ENCODE data around the gene TMEM191B. TPM values are rescaled to one million over a fixed set of nuclear protein-coding genes. Genes with fewer than 3 reads are reported as not detected.
"Not testable (repeated sequence)": the region's sequence is repeated elsewhere in the genome, so short reads cannot be mapped to it uniquely, and the experiment has no call there.

Gene TMEM191B
- total RNA-seq, 1 experiment from 2014 or later = 9.6 TPM

GRCh38 chr22:18523328-18523727 is 4.3 kb upstream of the TMEM191B start:
- BruUV-seq (replicated peaks); intact Hi-C loops (cut with micrococcal nuclease; ENCODE audit: unreplicated experiment); H3K27me3 ChIP-seq (replicated peaks; ENCODE audit: control insufficient read depth, insufficient read depth, low read length): not testable (repeated sequence)

DNA sequence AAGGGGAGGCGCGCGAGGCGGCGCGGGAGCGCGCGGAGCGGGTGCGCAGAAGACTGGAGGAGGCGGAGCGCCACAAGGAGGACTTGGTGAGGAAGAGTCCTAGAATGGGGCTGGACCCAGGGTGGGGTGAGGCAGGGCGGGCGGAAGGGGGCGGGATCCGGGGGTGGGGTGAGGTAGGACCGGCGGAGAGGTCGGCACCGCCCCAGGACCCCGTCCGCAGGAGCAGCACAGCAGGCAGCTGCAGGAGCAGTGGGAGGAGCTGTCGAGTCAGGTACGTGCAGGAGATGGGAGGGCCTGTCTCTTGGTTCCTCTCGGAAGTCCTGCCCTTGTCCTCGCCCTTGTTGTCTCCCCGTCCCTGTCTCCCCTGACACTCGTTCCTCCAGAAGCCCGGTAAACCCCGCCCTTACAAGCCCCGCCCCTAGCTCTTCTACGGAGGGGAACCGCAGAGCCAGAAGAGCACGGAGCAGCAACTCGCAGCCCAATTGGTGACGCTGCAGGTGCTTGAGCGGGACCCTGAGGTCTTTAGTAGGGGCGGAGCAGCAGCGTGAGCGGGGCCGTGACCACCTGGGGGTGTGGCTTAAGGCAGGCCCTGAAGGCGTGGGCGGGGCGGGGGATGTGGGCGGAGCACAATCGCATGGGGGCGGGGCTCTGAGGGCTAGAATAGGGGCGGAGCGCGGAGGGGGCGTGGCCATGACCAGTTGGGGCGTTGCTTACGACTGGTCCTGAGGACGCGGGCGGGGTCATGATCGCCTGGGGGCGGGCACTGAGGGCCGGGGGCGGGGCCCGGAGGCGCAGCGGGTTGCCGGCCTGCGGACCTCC is 1.2 kb downstream of the TMEM191B start:
- peak; percentile 78 to 79 for DNase-seq
- H3K9me3 ChIP-seq; H3K4me1 ChIP-seq; H3K27ac Mint-ChIP-seq (ENCODE audit: unreplicated experiment); H3K36me3 ChIP-seq (ENCODE audit: control insufficient read depth, insufficient read depth, low read length); H3K4me3 Mint-ChIP-seq (ENCODE audit: unreplicated experiment); H3K27me3 Mint-ChIP-seq (ENCODE audit: insufficient read depth, unreplicated experiment); CTCF ChIA-PET; BruUV-seq (replicated peaks); intact Hi-C loops (cut with micrococcal nuclease; ENCODE audit: unreplicated experiment); POLR2A ChIA-PET; H3K9me3 Mint-ChIP-seq (ENCODE audit: unreplicated experiment); H3K4me1 Mint-ChIP-seq (ENCODE audit: low read depth, unreplicated experiment); H3K36me3 Mint-ChIP-seq (ENCODE audit: insufficient read depth, unreplicated experiment); H3K27me3 ChIP-seq (replicated peaks; ENCODE audit: control insufficient read depth, insufficient read depth, low read length); H3K4me3 ChIP-seq (ENCODE audit: low read depth, low read length): not testable (repeated sequence)

More at GRCh38 chr22:18523328-18523727, 4.3 kb upstream of the TMEM191B start:
- H3K4me3 Mint-ChIP-seq (ENCODE audit: unreplicated experiment); DNase-seq; CTCF ChIA-PET; H3K4me1 Mint-ChIP-seq (ENCODE audit: low read depth, unreplicated experiment); H3K27me3 Mint-ChIP-seq (ENCODE audit: insufficient read depth, unreplicated experiment); H3K36me3 ChIP-seq (ENCODE audit: control insufficient read depth, insufficient read depth, low read length); H3K27ac Mint-ChIP-seq (ENCODE audit: unreplicated experiment); H3K9me3 ChIP-seq; H3K36me3 Mint-ChIP-seq (ENCODE audit: insufficient read depth, unreplicated experiment); H3K9me3 Mint-ChIP-seq (ENCODE audit: unreplicated experiment); H3K4me3 ChIP-seq (ENCODE audit: low read depth, low read length); H3K4me1 ChIP-seq; POLR2A ChIA-PET: not testable (repeated sequence)

GRCh38 chr22:18529416-18530145 is 2.0 kb downstream of the TMEM191B start:
- H3K27me3 ChIP-seq (replicated peaks; ENCODE audit: control insufficient read depth, insufficient read depth, low read length); intact Hi-C loops (cut with micrococcal nuclease; ENCODE audit: unreplicated experiment); POLR2A ChIA-PET; H3K36me3 Mint-ChIP-seq (ENCODE audit: insufficient read depth, unreplicated experiment); CTCF ChIA-PET; H3K27ac Mint-ChIP-seq (ENCODE audit: unreplicated experiment); H3K9me3 Mint-ChIP-seq (ENCODE audit: unreplicated experiment); H3K36me3 ChIP-seq (ENCODE audit: control insufficient read depth, insufficient read depth, low read length); H3K4me3 ChIP-seq (ENCODE audit: low read depth, low read length); BruUV-seq (replicated peaks); H3K4me1 Mint-ChIP-seq (ENCODE audit: low read depth, unreplicated experiment); H3K27me3 Mint-ChIP-seq (ENCODE audit: insufficient read depth, unreplicated experiment); H3K4me3 Mint-ChIP-seq (ENCODE audit: unreplicated experiment); H3K9me3 ChIP-seq; H3K4me1 ChIP-seq: not testable (repeated sequence)
- peak in 1 of 2 experiments; percentile 34 for DNase-seq

DNA sequence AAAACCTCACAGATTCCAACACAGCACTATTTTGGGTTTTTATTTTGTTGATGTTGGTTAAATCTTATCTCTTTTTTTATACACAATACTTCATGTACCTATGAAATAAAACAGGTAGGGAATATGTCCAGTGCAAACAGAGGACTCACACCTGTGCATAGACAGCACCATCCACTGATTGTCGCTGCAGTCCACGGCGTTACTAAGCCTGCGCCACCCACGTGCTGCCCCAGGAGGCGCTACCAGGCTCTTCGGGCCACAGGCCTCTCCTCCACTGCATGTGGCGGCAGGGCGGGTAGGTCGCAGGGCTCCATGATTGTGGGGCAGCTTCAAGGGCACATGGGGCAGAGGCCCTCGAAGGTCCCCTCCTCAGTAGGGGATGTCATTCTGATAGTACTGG is 6.0 kb downstream of the TMEM191B start:
- H3K27me3 Mint-ChIP-seq (ENCODE audit: insufficient read depth, unreplicated experiment); intact Hi-C loops (cut with micrococcal nuclease; ENCODE audit: unreplicated experiment); DNase-seq; H3K4me3 Mint-ChIP-seq (ENCODE audit: unreplicated experiment); H3K36me3 ChIP-seq (ENCODE audit: control insufficient read depth, insufficient read depth, low read length); H3K4me3 ChIP-seq (ENCODE audit: low read depth, low read length); H3K27me3 ChIP-seq (replicated peaks; ENCODE audit: control insufficient read depth, insufficient read depth, low read length); BruUV-seq (replicated peaks); H3K9me3 Mint-ChIP-seq (ENCODE audit: unreplicated experiment); H3K4me1 Mint-ChIP-seq (ENCODE audit: low read depth, unreplicated experiment); H3K4me1 ChIP-seq; H3K36me3 Mint-ChIP-seq (ENCODE audit: insufficient read depth, unreplicated experiment); POLR2A ChIA-PET; CTCF ChIA-PET; H3K9me3 ChIP-seq; H3K27ac Mint-ChIP-seq (ENCODE audit: unreplicated experiment): not testable (repeated sequence)

DNA sequence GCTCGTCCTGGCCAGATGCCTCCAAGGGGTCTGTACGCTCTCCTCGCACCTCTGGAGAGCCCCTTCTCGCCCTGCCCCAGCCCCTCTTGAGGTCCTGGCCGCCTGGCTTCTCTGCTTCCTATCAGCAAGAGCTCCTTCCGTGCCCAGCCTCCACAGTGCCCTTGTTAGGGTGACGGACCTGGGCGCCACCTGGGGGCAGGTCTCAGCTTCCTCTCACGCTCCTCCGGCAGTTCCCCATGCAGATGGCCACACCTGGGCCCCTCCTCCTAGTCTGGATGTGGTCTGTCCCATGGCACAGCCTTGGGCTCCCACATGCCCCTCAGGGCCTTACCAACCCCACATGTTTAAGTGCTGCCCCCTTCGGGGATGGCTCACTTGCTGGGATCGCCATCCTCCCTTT is 6.7 kb downstream of the TMEM191B start:
- H3K27me3 ChIP-seq (replicated peaks; ENCODE audit: control insufficient read depth, insufficient read depth, low read length); H3K4me3 Mint-ChIP-seq (ENCODE audit: unreplicated experiment); POLR2A ChIA-PET; BruUV-seq (replicated peaks); intact Hi-C loops (cut with micrococcal nuclease; ENCODE audit: unreplicated experiment); H3K36me3 Mint-ChIP-seq (ENCODE audit: insufficient read depth, unreplicated experiment); H3K36me3 ChIP-seq (ENCODE audit: control insufficient read depth, insufficient read depth, low read length); H3K9me3 ChIP-seq; CTCF ChIA-PET; H3K4me1 Mint-ChIP-seq (ENCODE audit: low read depth, unreplicated experiment); H3K27me3 Mint-ChIP-seq (ENCODE audit: insufficient read depth, unreplicated experiment); H3K9me3 Mint-ChIP-seq (ENCODE audit: unreplicated experiment); DNase-seq; H3K4me3 ChIP-seq (ENCODE audit: low read depth, low read length); H3K4me1 ChIP-seq; H3K27ac Mint-ChIP-seq (ENCODE audit: unreplicated experiment): not testable (repeated sequence)

- H3K27ac Mint-ChIP-seq (ENCODE audit: unreplicated experiment); CTCF ChIA-PET: not testable (repeated sequence)
These were observed 12.4 kb downstream of the TMEM191B start for GRCh38 chr22:18539994-18540393.

DNA sequence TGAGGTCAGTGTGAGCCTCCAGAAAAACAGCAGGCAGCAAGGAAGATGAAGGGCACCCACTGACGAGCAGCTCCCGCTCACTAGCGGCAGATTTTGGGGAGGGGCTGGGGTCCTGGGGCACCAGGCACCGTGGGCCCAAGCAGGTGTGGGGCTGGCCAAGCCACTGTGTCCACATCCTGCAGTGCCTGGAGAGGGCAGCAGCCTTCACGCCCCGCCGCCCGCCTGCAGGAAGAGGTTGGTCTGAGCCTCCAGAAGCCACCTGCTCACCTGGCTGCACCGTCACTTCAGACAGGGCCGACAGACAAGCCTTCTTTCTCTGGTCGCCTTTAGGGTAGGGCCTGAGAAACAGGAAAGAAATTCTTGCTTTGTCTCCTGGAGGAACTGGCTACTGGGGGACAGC is 15.8 kb downstream of the TMEM191B start:
- H3K27me3 ChIP-seq (replicated peaks; ENCODE audit: control insufficient read depth, insufficient read depth, low read length); POLR2A ChIA-PET; H3K36me3 ChIP-seq (ENCODE audit: control insufficient read depth, insufficient read depth, low read length); intact Hi-C loops (cut with micrococcal nuclease; ENCODE audit: unreplicated experiment); H3K4me1 Mint-ChIP-seq (ENCODE audit: low read depth, unreplicated experiment); H3K27ac Mint-ChIP-seq (ENCODE audit: unreplicated experiment); H3K4me3 Mint-ChIP-seq (ENCODE audit: unreplicated experiment); DNase-seq; CTCF ChIA-PET; H3K4me3 ChIP-seq (ENCODE audit: low read depth, low read length); H3K36me3 Mint-ChIP-seq (ENCODE audit: insufficient read depth, unreplicated experiment); H3K9me3 Mint-ChIP-seq (ENCODE audit: unreplicated experiment); H3K9me3 ChIP-seq; H3K27me3 Mint-ChIP-seq (ENCODE audit: insufficient read depth, unreplicated experiment); H3K4me1 ChIP-seq; BruUV-seq (replicated peaks): not testable (repeated sequence)

More at GRCh38 chr22:18539994-18540393, 12.4 kb downstream of the TMEM191B start:
- H3K36me3 ChIP-seq (ENCODE audit: control insufficient read depth, insufficient read depth, low read length); POLR2A ChIA-PET; H3K36me3 Mint-ChIP-seq (ENCODE audit: insufficient read depth, unreplicated experiment); H3K4me1 Mint-ChIP-seq (ENCODE audit: low read depth, unreplicated experiment); H3K4me1 ChIP-seq; DNase-seq; H3K27me3 ChIP-seq (replicated peaks; ENCODE audit: control insufficient read depth, insufficient read depth, low read length); H3K4me3 ChIP-seq (ENCODE audit: low read depth, low read length); intact Hi-C loops (cut with micrococcal nuclease; ENCODE audit: unreplicated experiment); BruUV-seq (replicated peaks); H3K4me3 Mint-ChIP-seq (ENCODE audit: unreplicated experiment); H3K9me3 Mint-ChIP-seq (ENCODE audit: unreplicated experiment); H3K27me3 Mint-ChIP-seq (ENCODE audit: insufficient read depth, unreplicated experiment); H3K9me3 ChIP-seq: not testable (repeated sequence)
